CD4-positive, alpha-beta T cell treated with Interleukin-15 for 4 hours (primary cell): Measurements from ENCODE around the gene SORCS1.

Source experiments
- DNase-seq: peaks from one replicate; pipeline ENCODE4 v3.0.0-alpha.2; 2020; ENCODE audit warnings: low spot score

SORCS1 gene

GRCh38 chr10:106992055-106992454 lies 172.5 kb downstream of the SORCS1 start:
- no peak for DNase-seq

- DNase-seq: no peak
Observed at GRCh38 chr10:106991091-106991490, 173.4 kb downstream of the SORCS1 start.

GRCh38 chr10:106987362-106987761 lies 177.1 kb downstream of the SORCS1 start:
- DNase-seq: no peak

- no peak for DNase-seq
Observed at GRCh38 chr10:106982268-106982667, 182.2 kb downstream of the SORCS1 start.

GRCh38 chr10:106981452-106982075 lies 182.9 kb downstream of the SORCS1 start:
- no peak for DNase-seq

GRCh38 chr10:106980495-106981451 lies 183.7 kb downstream of the SORCS1 start:
- no peak for DNase-seq

- no peak for DNase-seq
Observed at GRCh38 chr10:106978756-106979155, 185.8 kb downstream of the SORCS1 start.

GRCh38 chr10:106973716-106974115 lies 190.8 kb downstream of the SORCS1 start:
- DNase-seq: no peak

- no peak for DNase-seq
Observed at GRCh38 chr10:106973288-106973687, 191.2 kb downstream of the SORCS1 start.

GRCh38 chr10:106972381-106972780 lies 192.1 kb downstream of the SORCS1 start:
- no peak for DNase-seq

- DNase-seq: no peak
Observed at GRCh38 chr10:106971411-106971831, 193.1 kb downstream of the SORCS1 start.

- no peak for DNase-seq
Observed at GRCh38 chr10:106967452-106967851, 197.1 kb downstream of the SORCS1 start.

GRCh38 chr10:106960812-106961211 lies 203.7 kb downstream of the SORCS1 start:
- DNase-seq: no peak

GRCh38 chr10:106959521-106959920 lies 205.0 kb downstream of the SORCS1 start:
- DNase-seq: no peak

GRCh38 chr10:106958589-106959361 lies 205.7 kb downstream of the SORCS1 start:
- DNase-seq: no peak

- DNase-seq: no peak
Observed at GRCh38 chr10:106957823-106958588, 206.5 kb downstream of the SORCS1 start.

GRCh38 chr10:106956216-106956915 lies 208.1 kb downstream of the SORCS1 start:
- DNase-seq: no peak

GRCh38 chr10:106955133-106955532 lies 209.4 kb downstream of the SORCS1 start:
- DNase-seq: no peak

GRCh38 chr10:106952033-106952432 lies 212.5 kb downstream of the SORCS1 start:
- no peak for DNase-seq

- DNase-seq: no peak
Observed at GRCh38 chr10:106949680-106950478, 214.6 kb downstream of the SORCS1 start.
